Measurements from ENCODE around the gene CLDN18. TPM values are rescaled to one million over a fixed set of nuclear protein-coding genes. Genes with fewer than 3 reads are reported as not detected.

Gene CLDN18
- total RNA-seq, 2 donors from 2014 or later = 0.57 TPM; not detected in 1

- H3K4me1 ChIP-seq (replicated peaks) = no peaks in the 10 kb centered on the region
- intact Hi-C loops (cut with DNase I) = no loop called here
- 93% methylated on average over 12 of the region's 14 CpGs for whole genome bisulfite sequencing
- TF ChIP-seq, protein P1, sequence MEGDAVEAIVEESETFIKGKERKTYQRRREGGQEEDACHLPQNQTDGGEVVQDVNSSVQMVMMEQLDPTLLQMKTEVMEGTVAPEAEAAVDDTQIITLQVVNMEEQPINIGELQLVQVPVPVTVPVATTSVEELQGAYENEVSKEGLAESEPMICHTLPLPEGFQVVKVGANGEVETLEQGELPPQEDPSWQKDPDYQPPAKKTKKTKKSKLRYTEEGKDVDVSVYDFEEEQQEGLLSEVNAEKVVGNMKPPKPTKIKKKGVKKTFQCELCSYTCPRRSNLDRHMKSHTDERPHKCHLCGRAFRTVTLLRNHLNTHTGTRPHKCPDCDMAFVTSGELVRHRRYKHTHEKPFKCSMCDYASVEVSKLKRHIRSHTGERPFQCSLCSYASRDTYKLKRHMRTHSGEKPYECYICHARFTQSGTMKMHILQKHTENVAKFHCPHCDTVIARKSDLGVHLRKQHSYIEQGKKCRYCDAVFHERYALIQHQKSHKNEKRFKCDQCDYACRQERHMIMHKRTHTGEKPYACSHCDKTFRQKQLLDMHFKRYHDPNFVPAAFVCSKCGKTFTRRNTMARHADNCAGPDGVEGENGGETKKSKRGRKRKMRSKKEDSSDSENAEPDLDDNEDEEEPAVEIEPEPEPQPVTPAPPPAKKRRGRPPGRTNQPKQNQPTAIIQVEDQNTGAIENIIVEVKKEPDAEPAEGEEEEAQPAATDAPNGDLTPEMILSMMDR (IDR thresholded peaks at IDR 0.05) = no peak
- no peak for TF ChIP-seq POLR2AphosphoS5 (IDR thresholded peaks at IDR 0.05)
- TF ChIP-seq POLR2A (IDR thresholded peaks at IDR 0.05) = no peak
- no peak for DNase-seq (ENCODE audit: low spot score)
- no peaks in the 10 kb centered on the region for H3K9me3 ChIP-seq
- no peaks in the 10 kb centered on the region for H3K27me3 ChIP-seq (replicated peaks; ENCODE audit: insufficient read depth)
- no peak overlapping the region for H3K4me3 ChIP-seq
- no peak overlapping the region for H3K27ac ChIP-seq
- H3K36me3 ChIP-seq = no peaks in the 10 kb centered on the region
Measured at GRCh38 chr3:138010273-138010590, 267 bp downstream of the CLDN18 start.

DNA sequence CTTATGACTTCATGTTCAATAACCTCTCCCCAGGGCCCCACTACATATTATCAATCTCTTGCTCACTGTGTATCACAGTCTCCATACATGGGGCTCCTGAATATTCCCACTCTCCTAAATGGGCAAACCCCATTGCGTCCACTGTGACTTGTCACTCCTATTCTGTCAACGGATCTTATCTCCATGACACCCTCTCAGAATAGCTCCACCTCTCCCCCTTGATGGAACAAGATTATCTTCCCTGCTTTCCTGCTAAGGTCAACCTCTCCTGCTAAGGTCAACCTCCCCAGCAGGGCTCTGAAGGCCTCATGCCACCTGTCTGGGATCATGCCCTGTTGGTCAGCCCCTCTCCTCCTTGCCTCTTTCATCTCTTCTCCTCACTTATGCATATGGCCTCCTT, 1.8 kb downstream of the CLDN18 start:
- Histone ChIP-seq H3K9me3 (no peaks in the 10 kb centered on the region), H3K4me1 (replicated peaks) (no peaks in the 10 kb centered on the region), H3K27ac (no peak overlapping the region), H3K27me3 (replicated peaks; ENCODE audit: insufficient read depth) (no peaks in the 10 kb centered on the region), H3K36me3 (no peaks in the 10 kb centered on the region), H3K4me3 (no peak overlapping the region)
- WGBS = 65% methylated on average over 2 of the region's 2 CpGs
- intact Hi-C loops (cut with DNase I) = no loop called here
- no peak for TF ChIP-seq POLR2A (IDR thresholded peaks at IDR 0.05)
- TF ChIP-seq, protein P1 (IDR thresholded peaks at IDR 0.05) = no peak
- TF ChIP-seq POLR2AphosphoS5 (IDR thresholded peaks at IDR 0.05) = no peak
- DNase-seq (ENCODE audit: low spot score) = no peak

DNA sequence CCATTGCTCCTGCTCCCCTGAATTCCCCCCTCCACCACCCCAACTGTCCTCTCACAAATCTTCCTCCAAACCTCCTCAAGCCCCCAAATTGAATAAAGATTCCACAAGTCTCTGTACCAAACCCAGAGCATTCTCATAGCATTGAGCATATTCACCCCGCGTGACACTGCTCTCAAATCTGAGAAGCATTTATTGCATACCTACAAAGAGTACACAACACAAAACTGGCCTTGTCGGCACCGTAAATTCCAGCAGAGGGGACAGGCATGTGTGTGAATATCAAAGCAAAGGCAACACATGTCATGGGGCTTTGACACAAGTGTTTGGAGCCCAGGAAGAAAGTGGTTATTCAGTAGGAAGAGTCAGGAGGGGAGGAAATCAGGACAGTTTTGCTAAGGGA, 2.6 kb downstream of the CLDN18 start:
- WGBS = 43% methylated on average over 4 of the region's 4 CpGs
- Histone ChIP-seq H3K36me3 (no peaks in the 10 kb centered on the region), H3K27ac (no peak overlapping the region), H3K9me3 (no peaks in the 10 kb centered on the region), H3K4me1 (replicated peaks) (no peaks in the 10 kb centered on the region), H3K4me3 (no peak overlapping the region), H3K27me3 (replicated peaks; ENCODE audit: insufficient read depth) (no peaks in the 10 kb centered on the region)
- intact Hi-C loops (cut with DNase I) = no loop called here
- no peak for DNase-seq (ENCODE audit: low spot score)
- no peak for TF ChIP-seq POLR2A (IDR thresholded peaks at IDR 0.05)
- no peak for TF ChIP-seq POLR2AphosphoS5 (IDR thresholded peaks at IDR 0.05)
- TF ChIP-seq, protein P1 (IDR thresholded peaks at IDR 0.05) = no peak

GRCh38 chr3:138016065-138016464, 6.1 kb downstream of the CLDN18 start:
- Histone ChIP-seq H3K27ac (no peak overlapping the region), H3K4me3 (no peak overlapping the region), H3K36me3 (no peaks in the 10 kb centered on the region), H3K27me3 (replicated peaks; ENCODE audit: insufficient read depth) (no peaks in the 10 kb centered on the region), H3K4me1 (replicated peaks) (no peaks in the 10 kb centered on the region), H3K9me3 (no peaks in the 10 kb centered on the region)
- TF ChIP-seq POLR2A (IDR thresholded peaks at IDR 0.05) (no peak), POLR2AphosphoS5 (IDR thresholded peaks at IDR 0.05) (no peak)
- TF ChIP-seq, protein P1 (IDR thresholded peaks at IDR 0.05) = no peak
- intact Hi-C loops (cut with DNase I) = no loop called here
- no peak for DNase-seq (ENCODE audit: low spot score)
- WGBS = 82% methylated on average over 2 of the region's 2 CpGs

- TF ChIP-seq, protein P1 (IDR thresholded peaks at IDR 0.05) = no peak
- TF ChIP-seq POLR2A (IDR thresholded peaks at IDR 0.05) (no peak), POLR2AphosphoS5 (IDR thresholded peaks at IDR 0.05) (no peak)
- Histone ChIP-seq H3K36me3 (no peaks in the 10 kb centered on the region), H3K27me3 (replicated peaks; ENCODE audit: insufficient read depth) (no peaks in the 10 kb centered on the region), H3K9me3 (no peaks in the 10 kb centered on the region), H3K27ac (no peak overlapping the region), H3K4me3 (no peak overlapping the region), H3K4me1 (replicated peaks) (no peaks in the 10 kb centered on the region)
- DNase-seq (ENCODE audit: low spot score) = no peak
- intact Hi-C loops (cut with DNase I) = no loop called here
- 57% methylated on average over 3 of the region's 3 CpGs for WGBS
Measured at GRCh38 chr3:138019281-138020069, 9.5 kb downstream of the CLDN18 start.

Measured in prostate gland (tissue), 2 donors.